GM18909 (cell line): Measurements from ENCODE around the gene NIPAL1.
"Not testable (repeated sequence)": the region's sequence is repeated elsewhere in the genome, so short reads cannot be mapped to it uniquely, and the experiment has no call there.

Experiments
- ATAC-seq: cut with Tn5 transposase; IDR thresholded peaks from one replicate; pipeline ENCODE4 v1.9.1; 2021; ENCODE audit warnings: mild to moderate bottlenecking; ENCODE audit not compliant: unreplicated experiment, poor library complexity

The NIPAL1 gene

DNA sequence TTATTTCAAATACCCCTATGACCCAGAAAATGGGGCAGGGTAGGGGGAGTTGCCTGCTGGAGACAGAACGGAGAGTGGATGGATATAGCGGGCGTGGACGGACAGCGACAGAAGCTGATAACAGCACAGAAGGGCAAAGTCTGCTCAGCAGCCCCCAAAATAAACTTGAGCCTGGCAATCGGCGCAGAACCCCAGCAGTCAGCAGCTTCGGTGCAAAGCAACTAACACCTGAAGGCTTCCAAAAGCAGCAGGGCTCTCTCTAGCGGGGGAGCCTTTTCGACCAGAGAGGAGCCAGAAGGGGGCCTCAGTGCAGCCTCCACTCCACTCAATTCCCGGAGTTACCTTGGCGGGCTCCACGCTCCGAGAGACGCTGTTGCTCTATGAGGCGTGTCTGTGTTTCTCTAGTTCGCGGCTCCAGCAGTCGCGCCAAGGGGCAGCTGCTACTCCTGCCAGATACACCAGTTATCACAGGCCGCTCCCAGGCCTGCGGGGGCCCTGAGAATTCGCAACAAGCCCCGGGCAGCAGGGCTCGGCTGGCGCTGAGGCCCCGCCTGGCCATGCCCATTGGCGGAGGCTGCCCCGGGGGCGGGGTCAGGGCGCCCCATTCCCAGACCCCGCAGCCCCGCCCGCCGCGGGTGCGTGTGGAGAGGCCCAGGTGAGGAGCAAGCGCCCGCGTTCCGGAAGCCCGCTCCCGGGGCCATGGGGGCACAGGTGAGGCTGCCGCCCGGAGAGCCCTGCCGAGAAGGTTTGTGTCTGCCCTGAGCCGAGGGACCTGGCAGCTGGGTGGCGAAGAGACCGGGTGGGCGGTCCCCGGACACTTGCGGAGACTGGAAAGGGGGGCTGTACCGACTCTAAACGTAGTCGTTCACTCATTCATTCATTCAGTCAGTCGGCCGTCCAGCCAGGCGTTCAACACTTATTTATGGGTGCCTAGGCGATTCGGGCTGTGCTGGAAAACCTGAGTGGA is at the start of gene NIPAL1, which contains the start of gene CNGA1:
NIPAL1 (plus strand) TSS at position 632 of the 967 bp plus-strand sequence; CDS start at position 700, 68 bp downstream.
CNGA1 (minus strand) TSS at position 541 of the 967 bp plus-strand sequence. CDS start 63,992 bp downstream, outside the sequence.
- peak; percentile 95 for ATAC-seq

DNA sequence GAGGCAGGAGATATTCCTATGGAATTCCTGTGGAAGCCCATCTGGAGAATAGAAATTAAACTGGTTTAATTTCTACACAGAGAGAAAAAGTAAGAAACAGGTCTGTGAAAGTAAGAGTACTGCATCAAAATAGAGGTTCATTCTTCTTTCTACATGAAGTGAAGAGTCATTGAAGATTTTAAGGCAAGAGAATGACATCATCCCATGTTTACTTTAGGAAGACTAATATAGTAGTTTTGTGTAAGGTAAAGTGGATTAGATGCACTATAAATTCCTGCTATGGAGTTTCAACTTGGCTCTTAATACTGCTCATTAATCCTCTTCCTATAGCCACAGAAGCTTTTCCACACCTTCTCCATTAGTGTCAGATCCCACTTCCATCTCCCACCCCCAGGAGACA is 47.7 kb upstream of the NIPAL1 start:
- ATAC-seq, result no peak

DNA sequence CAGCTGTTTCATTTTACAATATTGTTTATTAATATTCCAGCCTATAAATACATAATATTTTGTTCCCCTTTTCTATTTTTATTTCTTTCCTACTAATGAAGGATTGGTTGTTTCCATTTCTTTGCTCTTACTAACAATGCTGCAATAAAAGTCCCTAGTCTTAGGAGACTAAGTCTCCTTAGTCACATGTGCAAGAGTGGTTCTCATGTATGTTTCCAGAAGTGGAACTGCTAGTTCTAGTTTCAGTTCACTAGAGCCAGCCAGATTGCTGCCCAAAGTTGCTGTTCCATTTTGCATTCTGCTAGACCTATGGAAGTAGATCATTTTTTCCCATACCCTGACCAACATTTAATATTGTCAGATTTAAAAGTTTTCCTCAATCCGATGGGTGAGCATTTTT is 44.4 kb upstream of the NIPAL1 start:
- ATAC-seq, result peak; percentile 88

DNA sequence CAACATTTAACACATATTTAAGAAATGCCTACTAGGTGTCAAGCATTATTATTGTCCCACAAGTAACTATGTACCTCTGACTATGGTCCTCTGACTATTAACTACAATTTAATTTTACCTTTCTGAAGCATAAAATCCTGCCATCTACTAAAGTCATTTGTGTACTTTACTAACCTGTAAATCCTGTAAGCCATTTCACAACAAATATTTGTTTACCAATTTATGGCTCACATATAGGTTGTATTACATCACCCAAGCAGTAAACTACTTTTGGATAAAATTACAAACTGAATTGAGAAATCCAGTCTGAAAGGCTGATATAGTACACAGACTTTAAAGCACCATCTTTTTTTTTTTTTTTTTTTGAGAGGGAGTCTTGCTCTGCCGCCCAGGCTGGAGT is 43.9 kb upstream of the NIPAL1 start:
- no peak for ATAC-seq

DNA sequence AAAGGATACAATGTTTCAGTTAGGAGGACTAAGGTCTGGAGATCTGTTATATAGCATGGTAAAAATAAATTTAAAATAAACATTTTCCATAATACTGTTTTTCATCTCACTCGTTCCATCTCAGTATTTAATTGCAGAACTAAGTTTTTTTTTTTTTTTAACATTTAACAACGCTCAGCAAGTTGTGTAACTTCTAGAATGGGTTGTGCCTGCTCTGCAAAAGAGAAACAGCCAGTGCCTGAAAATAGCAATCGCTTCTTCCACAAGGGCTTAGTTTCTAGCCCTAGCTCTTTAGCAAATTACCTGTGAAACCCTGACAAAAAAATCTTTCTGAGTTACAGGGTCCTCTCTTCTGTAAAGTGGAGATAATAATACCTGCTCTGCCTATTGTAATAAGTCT is 42.0 kb upstream of the NIPAL1 start:
- no peak for ATAC-seq

DNA sequence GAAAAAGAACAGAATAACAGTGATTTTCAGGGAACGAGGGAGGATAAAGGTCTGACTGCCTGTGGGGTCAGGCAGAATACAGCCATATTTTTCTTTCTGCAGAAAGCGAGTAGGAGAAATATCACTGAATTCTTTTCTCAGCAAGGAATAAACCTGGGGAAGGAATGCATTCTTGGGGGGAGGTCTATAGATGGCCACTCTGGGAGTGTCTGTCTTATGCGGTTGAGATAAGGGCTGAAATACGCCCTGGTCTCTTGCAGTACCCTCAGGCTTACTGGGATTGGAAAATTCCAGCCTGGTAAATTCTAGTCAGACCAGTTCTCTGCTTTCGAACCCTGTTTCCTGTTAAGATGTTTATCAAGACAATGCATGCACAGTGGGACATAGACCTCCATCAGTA is 26.4 kb upstream of the NIPAL1 start:
- no peak for ATAC-seq

DNA sequence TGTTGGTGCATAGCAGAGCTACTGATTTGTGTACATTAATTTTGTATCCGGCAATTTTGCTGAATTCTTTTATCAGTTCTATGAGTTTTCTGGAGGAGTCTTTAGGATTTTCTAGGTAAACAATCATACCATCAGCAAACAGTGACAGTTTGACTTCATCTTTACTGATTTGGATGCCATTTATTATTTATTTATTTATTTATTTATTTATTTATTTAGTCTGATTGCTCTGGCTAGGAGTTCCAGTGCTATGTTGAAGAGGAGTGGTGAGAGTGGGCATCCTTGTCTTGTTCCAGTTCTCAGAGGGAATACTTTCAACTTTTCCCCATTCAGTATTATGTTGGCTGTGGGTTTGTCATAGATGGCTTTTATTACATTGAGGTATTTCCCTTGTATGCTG is 24.1 kb upstream of the NIPAL1 start:
- ATAC-seq, result not testable (repeated sequence)

DNA sequence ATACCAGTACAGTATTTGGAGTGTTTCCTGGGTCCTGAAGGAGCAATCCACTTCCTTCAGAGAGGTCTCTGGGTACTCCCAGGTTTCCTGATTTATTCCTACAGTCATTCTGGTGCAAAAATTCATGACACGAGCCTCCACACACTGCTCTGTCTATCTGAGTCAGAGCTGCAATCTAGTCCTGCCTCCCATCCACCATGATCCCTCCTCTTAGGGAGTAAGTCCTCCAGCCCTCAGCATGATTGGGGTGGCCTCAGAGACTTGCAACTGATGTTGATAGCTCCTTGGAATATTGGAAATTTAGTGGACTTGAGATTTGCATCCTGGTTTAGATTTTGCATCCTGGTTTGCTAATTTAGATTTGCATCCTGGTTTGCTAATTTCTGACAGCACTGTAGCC is 20.6 kb upstream of the NIPAL1 start:
- no peak for ATAC-seq

DNA sequence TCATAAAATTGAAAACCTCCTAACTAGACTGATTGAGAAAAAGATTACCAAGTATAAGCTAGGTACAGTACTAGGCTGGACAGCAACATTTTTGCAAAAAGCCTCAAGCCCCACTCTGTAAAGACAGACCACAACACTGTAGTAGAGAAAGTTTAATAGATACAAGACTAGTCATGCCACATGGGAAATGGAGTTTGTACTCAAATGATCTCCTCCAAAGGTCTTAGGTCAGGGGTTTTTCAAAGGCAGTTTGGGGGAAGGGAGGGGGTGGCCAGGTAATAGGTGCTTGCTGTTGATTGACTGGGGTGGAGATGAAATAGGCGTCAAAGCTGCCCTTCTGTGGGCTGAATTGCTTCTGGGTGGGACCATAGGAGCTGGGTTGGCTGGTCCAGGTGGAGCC is 14.3 kb upstream of the NIPAL1 start:
- no peak for ATAC-seq

DNA sequence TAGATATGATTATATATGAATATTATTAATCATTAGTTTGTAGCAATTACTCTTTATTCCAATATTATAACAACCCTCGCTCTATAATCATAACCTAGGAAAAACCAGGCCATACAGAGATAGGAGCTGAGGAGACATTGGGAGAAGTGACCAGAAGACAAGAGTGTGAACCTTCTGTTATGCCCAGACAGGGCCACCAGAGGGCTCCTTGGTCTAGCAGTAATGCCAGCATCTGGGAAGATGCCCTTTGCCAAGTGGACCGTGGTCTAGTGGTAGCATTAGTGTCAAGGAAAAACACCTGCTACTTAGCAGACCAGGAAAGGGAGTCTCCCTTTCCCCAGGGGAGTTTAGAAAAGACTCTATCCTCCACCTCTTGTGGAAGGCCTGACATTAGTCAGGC is 13.0 kb upstream of the NIPAL1 start:
- ATAC-seq, result not testable (repeated sequence)

DNA sequence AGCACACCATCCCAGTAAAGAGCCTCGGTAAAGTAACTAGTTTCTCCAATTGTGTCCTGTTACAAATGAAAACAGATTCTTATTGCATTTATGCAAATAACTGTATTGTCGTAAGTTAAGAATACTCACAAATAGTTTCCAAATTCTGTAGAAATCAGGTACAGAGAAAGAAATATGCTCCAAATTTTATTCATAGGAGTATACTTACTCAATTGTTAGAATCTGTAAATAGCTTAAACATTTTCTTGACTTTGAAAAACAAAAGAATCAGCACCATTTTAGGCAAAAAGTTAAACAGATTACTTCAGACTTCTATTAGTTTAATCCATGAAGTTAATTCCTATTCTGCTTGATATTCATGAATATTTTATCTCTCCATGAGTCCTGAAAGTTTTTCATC is 10.8 kb upstream of the NIPAL1 start:
- no peak for ATAC-seq

DNA sequence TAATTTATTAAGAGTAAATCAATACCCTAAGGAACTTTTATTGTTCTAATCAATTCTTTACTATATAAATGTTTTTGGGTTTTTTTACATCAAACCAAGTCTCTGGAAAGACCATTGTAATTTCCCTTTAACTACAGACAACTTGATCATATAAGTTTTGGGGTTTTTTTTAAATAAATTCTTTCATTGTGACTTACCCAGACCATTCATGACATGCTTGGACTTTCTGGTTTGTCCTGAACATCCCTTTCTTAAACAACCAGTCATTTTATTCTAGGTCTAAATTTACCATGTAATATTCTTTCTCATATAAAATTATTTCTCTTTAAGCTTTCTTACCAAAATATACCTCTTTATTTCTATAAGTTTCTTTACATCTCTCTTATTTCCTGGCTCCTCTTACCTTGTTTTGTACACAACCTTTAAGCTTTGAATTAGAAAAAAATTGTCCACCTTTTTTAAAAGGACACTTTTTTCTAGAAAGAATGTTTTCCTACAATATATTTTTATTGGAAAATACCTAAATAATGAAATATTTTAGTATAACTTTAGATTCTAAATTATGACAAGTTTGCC is 8.5 kb upstream of the NIPAL1 start:
- no peak for ATAC-seq

DNA sequence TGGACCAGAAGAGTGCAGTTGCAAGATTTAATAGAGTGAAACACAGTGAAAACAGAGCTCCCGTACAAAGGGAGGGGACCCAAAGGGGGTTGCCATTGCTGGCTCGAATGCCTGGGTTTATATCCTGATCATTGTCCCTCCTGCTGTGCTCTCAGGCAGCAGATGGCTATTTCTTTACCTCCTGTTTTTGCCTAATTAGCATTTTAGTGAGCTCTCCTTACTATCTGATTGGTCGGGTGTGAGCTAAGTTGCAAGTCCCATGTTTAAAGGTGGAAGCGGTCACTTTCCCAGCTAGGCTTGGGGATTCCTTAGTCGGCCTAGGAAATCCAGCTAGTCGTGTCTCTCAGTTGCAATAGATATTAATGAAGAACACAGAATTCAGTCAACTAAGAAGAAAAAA is 5.7 kb upstream of the NIPAL1 start:
- ATAC-seq, result not testable (repeated sequence)

DNA sequence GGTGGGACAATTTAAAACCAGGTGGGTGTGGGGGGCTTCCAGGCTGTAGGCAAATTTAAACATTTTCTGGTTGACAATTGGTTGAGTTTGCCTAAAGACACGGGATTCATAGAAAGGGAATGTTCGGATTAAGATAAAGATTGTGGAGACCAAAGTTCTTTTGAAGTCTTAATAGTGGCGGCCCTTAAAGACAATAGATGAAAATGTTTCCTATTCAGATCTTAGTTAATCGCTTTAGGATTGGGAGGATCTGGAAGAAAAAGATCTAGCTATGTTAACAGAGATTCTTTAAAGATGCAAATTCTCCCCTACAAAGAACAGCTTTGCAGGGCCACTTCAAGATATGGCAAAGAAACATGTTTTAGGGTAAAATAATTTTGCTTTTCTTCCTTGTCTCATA is 4.8 kb upstream of the NIPAL1 start:
- no peak for ATAC-seq

DNA sequence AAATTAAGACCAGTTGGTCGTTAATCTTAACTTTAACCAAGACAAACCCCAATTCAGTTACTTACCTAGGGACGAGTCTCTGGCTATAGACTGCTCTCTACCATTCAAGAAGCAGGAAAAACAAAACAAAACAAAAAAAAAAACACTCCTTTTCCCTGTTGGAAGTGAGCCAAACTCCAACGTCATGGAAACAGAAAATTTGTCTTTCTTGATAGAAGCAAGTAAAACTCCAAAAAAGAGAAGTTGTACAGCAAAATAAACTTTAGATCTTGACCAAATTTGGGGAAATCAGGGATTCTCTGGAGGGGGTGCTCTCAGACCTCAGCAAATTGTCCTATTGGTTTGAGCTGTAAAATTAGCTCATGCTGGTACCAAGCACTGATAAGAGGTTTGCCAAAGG is 3.7 kb upstream of the NIPAL1 start:
- no peak for ATAC-seq

DNA sequence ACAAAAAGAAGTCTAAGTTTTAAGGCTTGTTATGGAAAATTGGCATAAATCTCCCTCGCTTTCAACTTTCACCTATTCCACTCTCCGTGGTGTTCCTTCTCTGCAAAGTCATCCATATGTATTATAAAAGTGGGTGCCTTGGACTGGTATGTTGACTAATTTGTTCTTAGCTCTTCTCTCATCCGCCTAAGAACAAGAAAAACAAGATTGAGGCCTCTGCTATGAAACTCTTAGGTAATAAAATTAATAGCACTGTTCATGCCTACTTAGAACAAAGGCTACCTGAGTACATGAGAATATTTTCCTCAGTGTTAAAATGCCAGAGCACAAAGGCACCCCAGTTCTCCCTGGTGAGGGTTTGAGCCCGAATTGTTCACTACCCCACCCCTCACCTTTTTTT is 1.4 kb upstream of the NIPAL1 start:
- no peak for ATAC-seq

DNA sequence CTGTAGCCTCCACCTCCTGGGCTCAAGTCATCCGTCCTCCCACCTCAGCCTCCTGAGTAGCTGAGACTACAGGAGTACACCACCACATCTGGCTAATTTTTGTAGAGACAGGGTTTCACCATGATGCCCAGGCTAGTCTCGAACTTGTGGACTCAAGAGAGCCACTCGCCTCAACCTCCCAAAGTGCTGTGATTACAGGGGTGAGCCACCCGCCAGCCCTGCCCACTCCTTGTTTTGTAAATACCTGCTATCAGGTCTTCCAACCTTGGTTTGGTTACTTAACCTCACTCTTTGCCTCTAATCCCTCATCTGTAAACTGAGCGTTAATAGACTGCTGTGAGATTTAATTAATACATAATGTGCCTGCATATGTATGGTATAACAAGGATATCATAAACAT is 894 bp upstream of the NIPAL1 start:
- ATAC-seq, result no peak

DNA sequence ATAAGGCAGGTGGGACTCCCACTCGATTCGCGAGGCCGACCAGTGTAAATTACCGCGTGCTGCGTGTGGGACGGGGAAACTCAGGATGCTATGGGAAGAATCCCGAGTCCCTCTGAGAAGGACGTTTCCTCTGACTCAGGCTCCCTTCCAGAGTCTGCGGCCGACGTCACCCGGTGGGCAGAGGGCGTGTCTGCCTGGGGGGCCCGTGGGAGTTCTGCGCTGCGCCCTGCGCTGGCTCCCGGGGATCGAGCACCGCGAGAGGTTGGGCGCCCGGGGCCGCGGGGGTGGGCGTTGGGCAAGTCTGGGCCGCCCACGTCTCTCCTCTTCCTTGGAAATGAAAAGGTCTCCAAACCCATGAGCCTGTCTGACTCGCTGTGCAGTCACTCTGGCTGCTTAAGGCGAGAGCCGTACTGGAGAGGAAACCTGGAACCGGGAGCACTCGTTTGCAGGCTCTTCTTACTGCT is 568 bp downstream of the NIPAL1 start:
- no peak for ATAC-seq

DNA sequence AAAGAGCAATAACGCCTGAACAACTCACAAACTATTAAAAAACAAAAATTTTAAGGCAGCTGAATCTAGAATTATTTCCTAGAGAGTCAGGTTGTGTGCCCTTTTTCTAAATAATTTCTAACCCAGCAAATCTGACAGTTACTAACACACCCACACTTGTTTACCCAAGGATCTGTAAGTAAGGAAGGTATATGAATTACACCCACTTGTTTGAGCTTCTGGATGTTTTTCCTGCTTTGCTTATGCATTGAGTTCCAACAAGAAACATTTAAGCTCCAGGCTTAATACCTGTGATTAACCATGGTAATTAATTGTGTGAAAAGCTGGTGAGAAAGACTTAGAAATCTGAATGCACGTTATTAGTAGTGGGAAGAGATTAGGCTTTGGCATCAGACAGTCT is 1.5 kb downstream of the NIPAL1 start:
- no peak for ATAC-seq

DNA sequence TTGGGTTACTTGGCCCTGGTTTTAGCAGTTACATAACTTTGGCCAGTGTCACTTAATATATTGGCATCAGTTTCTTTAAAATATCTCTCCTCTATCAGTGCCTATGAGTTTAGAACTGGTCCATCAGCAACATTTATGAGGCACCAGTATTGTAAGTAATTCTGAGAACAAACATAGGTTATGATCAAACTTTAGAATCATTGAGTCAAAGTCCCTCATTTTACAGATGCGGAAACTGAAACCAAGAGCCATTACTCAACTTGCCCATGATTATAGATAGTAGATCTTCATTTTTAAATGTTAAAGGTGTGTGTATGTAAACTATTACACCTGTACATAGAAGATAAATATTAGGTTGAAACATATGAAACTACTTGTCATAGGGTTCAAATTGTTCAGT is 4.5 kb downstream of the NIPAL1 start:
- no peak for ATAC-seq

DNA sequence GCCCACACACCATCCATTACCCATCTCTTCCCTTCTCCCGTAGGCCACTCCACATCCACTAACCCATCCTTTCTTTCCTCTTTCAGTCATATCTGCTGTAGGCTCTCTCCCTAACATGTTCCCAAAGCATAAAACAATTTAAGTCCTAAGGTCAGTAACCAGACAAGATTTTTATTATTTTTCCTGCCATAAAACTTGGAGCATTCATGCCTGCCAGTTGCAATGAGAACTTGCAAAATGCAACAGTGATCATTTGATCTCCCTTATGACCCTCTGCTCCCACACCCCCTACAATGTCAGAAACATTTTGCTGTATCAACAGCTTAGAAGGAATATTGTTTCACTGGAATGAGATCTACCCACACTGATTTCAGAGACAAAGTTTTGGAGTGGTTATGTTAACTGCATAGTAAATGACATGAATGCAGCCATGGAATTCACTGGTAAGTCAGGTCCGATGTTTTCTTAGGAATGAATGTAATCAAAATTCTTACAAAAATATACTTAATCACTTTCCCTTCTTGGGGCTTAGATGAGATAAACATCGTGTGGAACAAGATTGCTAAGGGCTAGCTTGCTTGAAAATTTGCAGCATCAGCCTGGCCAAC is 5.7 kb downstream of the NIPAL1 start:
- ATAC-seq, result no peak
